Activated naive CD8-positive, alpha-beta T cell treated with anti-CD3 and anti-CD28 coated beads, Interleukin-2, amount 10 ng/mL, durations not matched to agents 7 days and 5 days (primary cell): Measurements from ENCODE around the gene KCNIP4. TPM values are rescaled to one million over a fixed set of nuclear protein-coding genes. Genes with fewer than 3 reads are reported as not detected.

Experiments used
- ATAC-seq: fragments of 150-1000 bp; cut with Tn5 transposase; one replicate; pipeline ENCODE4 v1.10.0; 2021; ENCODE audit warnings: low read depth, moderate library complexity
- POLR2A ChIA-PET: fragments of 350-600 bp; sonication (Branson Sonifier 250); formaldehyde crosslinking; loops from one replicate; lab custom pipeline; 2021; ENCODE audit warnings: antibody characterized with exemption; lab: Charles Lee
- DNase-seq: peaks from one replicate; pipeline ENCODE4 v3.0.0; 2021
- H3K27ac Mint-ChIP-seq: one replicate; pipeline ENCODE4 v1.8.0; 2022; ENCODE audit warnings: mild to moderate bottlenecking, mixed read lengths
- H3K27me3 Mint-ChIP-seq: one replicate; pipeline ENCODE4 v1.8.0; 2022; ENCODE audit warnings: mild to moderate bottlenecking, moderate library complexity, mixed read lengths
- H3K36me3 Mint-ChIP-seq: one replicate; pipeline ENCODE4 v1.8.0; 2021; ENCODE audit warnings: mild to moderate bottlenecking, mixed read lengths
- H3K4me1 Mint-ChIP-seq: one replicate; pipeline ENCODE4 v1.8.0; 2021; ENCODE audit warnings: mixed read lengths
- H3K4me3 Mint-ChIP-seq: one replicate; pipeline ENCODE4 v1.8.0; 2022; ENCODE audit warnings: mild to moderate bottlenecking, moderate library complexity, mixed read lengths
- H3K9me3 Mint-ChIP-seq: one replicate; pipeline ENCODE4 v1.8.0; 2021; ENCODE audit warnings: mixed read lengths
- total RNA-seq, 2 experiments: library from RNA; stranded (reverse); gene quantifications; one replicate each; pipeline ENCODE4 v1.2.3, GENCODE V29; 2021

Gene KCNIP4
- total RNA-seq, 2 experiments from 2014 or later, result not detected

GRCh38 chr4:20711335-20711734 is 1237.2 kb downstream of the KCNIP4 start:
- H3K27me3 Mint-ChIP-seq, result no peaks in the 10 kb centered on the region
- no peak for ATAC-seq

GRCh38 chr4:20700007-20700761 is 1248.4 kb downstream of the KCNIP4 start, which contains the start of gene PACRGL:
Gene PACRGL, plus strand, starts transcription at chr4:20700458. Its CDS starts 4,024 bp downstream, at chr4:20704482.
- POLR2A ChIA-PET, result no interaction called here
- Mint-ChIP-seq H3K27me3 (no peaks in the 10 kb centered on the region), H3K4me1 (peaks cover 23% of the 10 kb centered on the region), H3K36me3 (peaks cover 3% of the 10 kb centered on the region), H3K27ac (peak within 1 kb of the TSS; percentile 82), H3K9me3 (no peaks in the 10 kb centered on the region), H3K4me3 (peak within 1 kb of the TSS; percentile 93)
- ATAC-seq (peak; percentile 100), DNase-seq (peak; percentile 91)

More at GRCh38 chr4:20711335-20711734, 1237.2 kb downstream of the KCNIP4 start:
- Mint-ChIP-seq H3K9me3 (no peaks in the 10 kb centered on the region), H3K27ac (no peak overlapping the region), H3K36me3 (peaks cover 26% of the 10 kb centered on the region), H3K4me1 (no peaks in the 10 kb centered on the region), H3K4me3 (no peak overlapping the region)
- POLR2A ChIA-PET, result no interaction called here
- no peak for DNase-seq

DNA sequence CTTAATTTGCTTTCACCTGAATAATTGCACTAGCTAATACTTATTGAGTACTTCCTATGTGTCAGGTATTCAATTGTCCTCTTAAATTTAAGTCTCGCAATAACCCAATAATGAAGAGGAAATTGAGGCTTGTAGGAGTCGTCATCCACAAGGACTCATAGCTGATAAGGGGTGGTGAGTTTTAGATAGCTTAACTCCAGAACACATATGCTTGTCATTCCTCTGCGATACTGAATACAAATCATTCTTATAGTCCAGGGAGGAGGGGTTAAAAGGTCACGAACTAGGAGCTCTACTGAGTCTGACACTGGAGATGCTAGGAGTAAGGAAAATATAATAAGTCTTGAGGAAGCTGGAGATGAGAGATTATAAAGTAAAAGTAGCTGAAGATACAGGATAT is 1249.8 kb downstream of the KCNIP4 start:
- peak overlapping the region; percentile 27 for H3K4me3 Mint-ChIP-seq
- peaks cover under 1% of the 10 kb centered on the region for H3K36me3 Mint-ChIP-seq
- POLR2A ChIA-PET, result no interaction called here
- peaks cover 3% of the 10 kb centered on the region for H3K27me3 Mint-ChIP-seq
- peaks cover 22% of the 10 kb centered on the region for H3K4me1 Mint-ChIP-seq
- H3K9me3 Mint-ChIP-seq, result no peaks in the 10 kb centered on the region
- ATAC-seq, result no peak
- no peak for DNase-seq
- H3K27ac Mint-ChIP-seq, result no peak overlapping the region

DNA sequence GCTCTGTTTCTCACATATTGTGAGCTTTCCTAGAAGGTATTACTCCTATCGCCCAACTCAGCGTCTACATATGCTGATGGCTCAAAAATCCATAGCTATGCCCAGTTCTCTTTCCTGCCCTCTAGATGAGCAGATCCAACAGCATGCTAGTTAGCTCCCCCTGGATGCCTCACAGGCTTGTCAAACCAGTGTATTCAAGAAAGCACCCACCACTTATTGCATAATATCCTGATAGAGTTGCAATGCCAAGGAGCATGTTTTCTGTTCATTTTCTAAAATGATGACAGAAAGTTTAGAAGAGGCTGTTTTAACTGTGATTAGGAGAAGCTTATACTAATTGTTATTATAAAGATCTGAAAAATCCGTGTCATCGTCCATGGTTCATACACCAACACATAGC is 1250.2 kb downstream of the KCNIP4 start:
- H3K27me3 Mint-ChIP-seq, result peaks cover 3% of the 10 kb centered on the region
- peaks cover 20% of the 10 kb centered on the region for H3K4me1 Mint-ChIP-seq
- DNase-seq, result no peak
- no peaks in the 10 kb centered on the region for H3K36me3 Mint-ChIP-seq
- H3K4me3 Mint-ChIP-seq, result no peak overlapping the region
- no peaks in the 10 kb centered on the region for H3K9me3 Mint-ChIP-seq
- H3K27ac Mint-ChIP-seq, result no peak overlapping the region
- POLR2A ChIA-PET, result no interaction called here
- no peak for ATAC-seq

DNA sequence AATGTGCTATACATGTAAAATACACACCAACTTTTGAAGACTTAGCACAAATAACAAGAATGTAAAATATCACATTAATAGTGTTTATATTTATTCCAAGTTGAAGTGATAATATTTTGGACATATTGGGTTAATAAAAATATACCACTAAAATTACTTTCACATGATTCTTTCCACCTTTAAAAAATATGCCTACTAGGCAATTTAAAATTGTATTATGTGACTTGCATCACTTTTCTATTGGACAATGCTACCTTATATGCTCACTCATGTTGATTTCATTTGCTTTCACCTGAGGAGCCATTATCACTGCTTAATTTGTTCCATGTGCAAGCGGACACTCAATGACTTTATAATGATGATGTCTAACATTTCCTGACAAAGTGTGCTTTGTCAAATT is 1251.8 kb downstream of the KCNIP4 start:
- no peaks in the 10 kb centered on the region for H3K36me3 Mint-ChIP-seq
- H3K4me1 Mint-ChIP-seq, result peaks cover 11% of the 10 kb centered on the region
- no peak overlapping the region for H3K4me3 Mint-ChIP-seq
- POLR2A ChIA-PET, result no interaction called here
- H3K27ac Mint-ChIP-seq, result no peak overlapping the region
- no peak for DNase-seq
- no peaks in the 10 kb centered on the region for H3K9me3 Mint-ChIP-seq
- H3K27me3 Mint-ChIP-seq, result peaks cover 3% of the 10 kb centered on the region
- ATAC-seq, result no peak

- POLR2A ChIA-PET, result no interaction called here
- no peak for ATAC-seq
- DNase-seq, result no peak
- no peak overlapping the region for H3K27ac Mint-ChIP-seq
- H3K4me3 Mint-ChIP-seq, result no peak overlapping the region
- H3K9me3 Mint-ChIP-seq, result no peaks in the 10 kb centered on the region
- H3K4me1 Mint-ChIP-seq, result no peaks in the 10 kb centered on the region
- H3K36me3 Mint-ChIP-seq, result no peaks in the 10 kb centered on the region
- peaks cover 11% of the 10 kb centered on the region for H3K27me3 Mint-ChIP-seq
These were observed 1260.7 kb downstream of the KCNIP4 start for GRCh38 chr4:20687864-20688263.

- H3K27ac Mint-ChIP-seq, result no peak overlapping the region
- POLR2A ChIA-PET, result no interaction called here
These were observed 1263.5 kb downstream of the KCNIP4 start for GRCh38 chr4:20684852-20685763.

GRCh38 chr4:20683766-20684165 is 1264.8 kb downstream of the KCNIP4 start:
- POLR2A ChIA-PET, result no interaction called here

More at GRCh38 chr4:20684852-20685763, 1263.5 kb downstream of the KCNIP4 start:
- Mint-ChIP-seq H3K27me3 (peaks cover 12% of the 10 kb centered on the region), H3K36me3 (no peaks in the 10 kb centered on the region), H3K4me3 (no peak overlapping the region), H3K4me1 (no peaks in the 10 kb centered on the region), H3K9me3 (no peaks in the 10 kb centered on the region)
- no peak for DNase-seq
- no peak for ATAC-seq

GRCh38 chr4:20682853-20683252 is 1265.7 kb downstream of the KCNIP4 start:
- H3K4me1 Mint-ChIP-seq, result no peaks in the 10 kb centered on the region

More at GRCh38 chr4:20683766-20684165, 1264.8 kb downstream of the KCNIP4 start:
- Mint-ChIP-seq H3K36me3 (no peaks in the 10 kb centered on the region), H3K27ac (no peak overlapping the region), H3K27me3 (peaks cover 10% of the 10 kb centered on the region), H3K9me3 (no peaks in the 10 kb centered on the region), H3K4me3 (no peak overlapping the region), H3K4me1 (no peaks in the 10 kb centered on the region)
- DNase-seq (no peak), ATAC-seq (no peak)

GRCh38 chr4:20681271-20681670 is 1267.3 kb downstream of the KCNIP4 start:
- no peaks in the 10 kb centered on the region for H3K36me3 Mint-ChIP-seq
- H3K9me3 Mint-ChIP-seq, result no peaks in the 10 kb centered on the region
- no peak for ATAC-seq
- H3K27ac Mint-ChIP-seq, result no peak overlapping the region
- POLR2A ChIA-PET, result no interaction called here
- no peak overlapping the region for H3K4me3 Mint-ChIP-seq
- peaks cover 19% of the 10 kb centered on the region for H3K27me3 Mint-ChIP-seq
- H3K4me1 Mint-ChIP-seq, result no peaks in the 10 kb centered on the region
- no peak for DNase-seq

More at GRCh38 chr4:20682853-20683252, 1265.7 kb downstream of the KCNIP4 start:
- Mint-ChIP-seq H3K4me3 (no peak overlapping the region), H3K9me3 (no peaks in the 10 kb centered on the region), H3K36me3 (no peaks in the 10 kb centered on the region), H3K27me3 (peaks cover 16% of the 10 kb centered on the region), H3K27ac (no peak overlapping the region)
- no peak for DNase-seq
- no peak for ATAC-seq
- POLR2A ChIA-PET, result no interaction called here

- Mint-ChIP-seq H3K27me3 (peaks cover 24% of the 10 kb centered on the region), H3K27ac (no peak overlapping the region), H3K36me3 (no peaks in the 10 kb centered on the region), H3K9me3 (no peaks in the 10 kb centered on the region), H3K4me3 (no peak overlapping the region), H3K4me1 (no peaks in the 10 kb centered on the region)
- no peak for DNase-seq
- no peak for ATAC-seq
- POLR2A ChIA-PET, result no interaction called here
These were observed 1267.8 kb downstream of the KCNIP4 start for GRCh38 chr4:20680736-20681135.

- no peak overlapping the region for H3K27ac Mint-ChIP-seq
- POLR2A ChIA-PET, result no interaction called here
- no peak overlapping the region for H3K4me3 Mint-ChIP-seq
- H3K9me3 Mint-ChIP-seq, result no peaks in the 10 kb centered on the region
- no peaks in the 10 kb centered on the region for H3K4me1 Mint-ChIP-seq
- H3K27me3 Mint-ChIP-seq, result peaks cover 25% of the 10 kb centered on the region
- no peaks in the 10 kb centered on the region for H3K36me3 Mint-ChIP-seq
- DNase-seq (no peak), ATAC-seq (no peak)
These were observed 1268.6 kb downstream of the KCNIP4 start for GRCh38 chr4:20679951-20680350.
